Cardiac fibroblast (primary cell): ENCODE results near the gene RNASE8.

Experiments
- DNase-seq, 2 donors: peaks; one replicate each; pipeline versions ENCODE4 v3.0.0 to v3.0.0-alpha.2; 2010; ENCODE audit warnings: low read depth in 2 of 2
- H3K4me3 ChIP-seq, 2 donors: replicated peaks in 1 of 2; 1 replicate in 1 of 2; 2 replicates in 1 of 2; pipeline ENCODE4 v1.5.1; 2011; ENCODE audit warnings: low read depth in 2 of 2, low read length in 2 of 2, mild to moderate bottlenecking in 2 of 2, moderate library complexity in 1 of 2
- TF ChIP-seq, protein P1 (sequence below): IDR thresholded peaks from one replicate; pipeline ENCODE4 v1.5.1; 2011; ENCODE audit warnings: low read depth, mild to moderate bottlenecking, low read length, inconsistent platforms

Gene RNASE8

GRCh38 chr14:21023174-21023573, 34.4 kb upstream of the RNASE8 start:
- no peak overlapping the region for H3K4me3 ChIP-seq
- no peak for DNase-seq
- TF ChIP-seq, protein P1, sequence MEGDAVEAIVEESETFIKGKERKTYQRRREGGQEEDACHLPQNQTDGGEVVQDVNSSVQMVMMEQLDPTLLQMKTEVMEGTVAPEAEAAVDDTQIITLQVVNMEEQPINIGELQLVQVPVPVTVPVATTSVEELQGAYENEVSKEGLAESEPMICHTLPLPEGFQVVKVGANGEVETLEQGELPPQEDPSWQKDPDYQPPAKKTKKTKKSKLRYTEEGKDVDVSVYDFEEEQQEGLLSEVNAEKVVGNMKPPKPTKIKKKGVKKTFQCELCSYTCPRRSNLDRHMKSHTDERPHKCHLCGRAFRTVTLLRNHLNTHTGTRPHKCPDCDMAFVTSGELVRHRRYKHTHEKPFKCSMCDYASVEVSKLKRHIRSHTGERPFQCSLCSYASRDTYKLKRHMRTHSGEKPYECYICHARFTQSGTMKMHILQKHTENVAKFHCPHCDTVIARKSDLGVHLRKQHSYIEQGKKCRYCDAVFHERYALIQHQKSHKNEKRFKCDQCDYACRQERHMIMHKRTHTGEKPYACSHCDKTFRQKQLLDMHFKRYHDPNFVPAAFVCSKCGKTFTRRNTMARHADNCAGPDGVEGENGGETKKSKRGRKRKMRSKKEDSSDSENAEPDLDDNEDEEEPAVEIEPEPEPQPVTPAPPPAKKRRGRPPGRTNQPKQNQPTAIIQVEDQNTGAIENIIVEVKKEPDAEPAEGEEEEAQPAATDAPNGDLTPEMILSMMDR = no peak

GRCh38 chr14:21023817-21024584, 33.6 kb upstream of the RNASE8 start:
- H3K4me3 ChIP-seq = peak overlapping the region in 1 of 2 donors; percentile 69
- DNase-seq = no peak
- TF ChIP-seq, protein P1 = no peak

GRCh38 chr14:21024585-21025370, 32.8 kb upstream of the RNASE8 start, which contains the start of gene NDRG2:
Gene NDRG2, minus strand, starts transcription at chr14:21025061. Its CDS starts 1,746 bp downstream, at chr14:21023315.
- peak in 1 of 2 donors; percentile 63 for DNase-seq
- H3K4me3 ChIP-seq = peak within 1 kb of the TSS; percentile 30 to 69
- TF ChIP-seq, protein P1 = no peak

DNA sequence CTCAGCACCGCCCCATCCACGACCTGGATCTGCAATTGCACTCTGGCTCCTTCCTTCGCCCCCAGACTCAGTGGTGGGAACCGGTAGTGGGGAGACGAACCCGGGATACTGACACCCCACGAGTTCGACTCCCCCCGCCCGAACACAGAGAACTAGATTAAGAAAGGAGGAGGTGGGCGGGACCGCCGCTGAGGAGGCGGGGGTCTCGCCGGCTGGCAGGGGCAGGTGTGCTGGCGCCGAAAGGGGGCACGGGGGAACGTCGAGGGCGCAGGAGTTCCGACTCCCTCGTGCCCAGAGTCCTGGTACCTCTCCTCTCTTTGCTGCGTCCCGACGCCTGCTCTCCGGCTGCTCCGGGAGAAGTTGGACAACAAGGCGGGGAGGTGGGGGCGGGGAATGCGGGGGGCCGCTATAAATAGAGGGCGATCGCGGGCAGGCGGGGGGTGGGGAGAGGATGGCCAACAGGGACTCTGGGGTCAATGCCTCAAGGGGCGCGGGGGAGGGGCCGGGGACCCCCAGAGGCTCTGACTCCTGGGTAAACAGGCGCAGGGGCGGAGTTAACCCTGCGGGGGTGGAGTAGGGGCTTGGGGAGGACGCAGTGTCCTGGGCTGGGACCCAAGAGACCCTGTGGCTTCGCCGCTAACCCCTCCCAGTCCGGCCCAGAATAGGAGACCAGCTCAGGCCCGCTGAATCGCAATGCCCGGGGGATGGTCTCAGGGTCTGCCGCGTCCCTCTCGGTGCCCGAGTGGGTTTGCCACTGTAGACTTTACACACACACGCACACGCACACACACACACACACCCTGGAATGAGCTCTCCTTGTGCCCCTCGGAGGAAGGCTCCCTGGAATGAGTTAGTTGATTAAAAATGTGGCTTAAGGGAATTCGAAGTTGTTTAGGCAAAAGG, 32.0 kb upstream of the RNASE8 start:
- DNase-seq = peak in 1 of 2 donors; percentile 36
- H3K4me3 ChIP-seq = peak overlapping the region; percentile 21 to 69
- TF ChIP-seq, protein P1 = no peak

- no peak overlapping the region for H3K4me3 ChIP-seq
- TF ChIP-seq, protein P1 = no peak
- DNase-seq = no peak
These were observed 31.2 kb upstream of the RNASE8 start for GRCh38 chr14:21026274-21026987.

- H3K4me3 ChIP-seq = no peak overlapping the region
These were observed 30.7 kb upstream of the RNASE8 start for GRCh38 chr14:21026988-21027315.

More at GRCh38 chr14:21026988-21027315, 30.7 kb upstream of the RNASE8 start:
- peak in 1 of 2 donors; percentile 38 for DNase-seq
- TF ChIP-seq, protein P1 = no peak
